Cerebellar cortex (tissue), 1 donor: Measurements from ENCODE around the gene PAFAH1B2.
"Not testable (repeated sequence)": the region's sequence is repeated elsewhere in the genome, so short reads cannot be mapped to it uniquely, and the experiment has no call there.

Experiments
- DNase-seq: peaks from one replicate; pipeline ENCODE4 v3.0.0-alpha.2; 2015; ENCODE audit warnings: low spot score

PAFAH1B2 gene

DNA sequence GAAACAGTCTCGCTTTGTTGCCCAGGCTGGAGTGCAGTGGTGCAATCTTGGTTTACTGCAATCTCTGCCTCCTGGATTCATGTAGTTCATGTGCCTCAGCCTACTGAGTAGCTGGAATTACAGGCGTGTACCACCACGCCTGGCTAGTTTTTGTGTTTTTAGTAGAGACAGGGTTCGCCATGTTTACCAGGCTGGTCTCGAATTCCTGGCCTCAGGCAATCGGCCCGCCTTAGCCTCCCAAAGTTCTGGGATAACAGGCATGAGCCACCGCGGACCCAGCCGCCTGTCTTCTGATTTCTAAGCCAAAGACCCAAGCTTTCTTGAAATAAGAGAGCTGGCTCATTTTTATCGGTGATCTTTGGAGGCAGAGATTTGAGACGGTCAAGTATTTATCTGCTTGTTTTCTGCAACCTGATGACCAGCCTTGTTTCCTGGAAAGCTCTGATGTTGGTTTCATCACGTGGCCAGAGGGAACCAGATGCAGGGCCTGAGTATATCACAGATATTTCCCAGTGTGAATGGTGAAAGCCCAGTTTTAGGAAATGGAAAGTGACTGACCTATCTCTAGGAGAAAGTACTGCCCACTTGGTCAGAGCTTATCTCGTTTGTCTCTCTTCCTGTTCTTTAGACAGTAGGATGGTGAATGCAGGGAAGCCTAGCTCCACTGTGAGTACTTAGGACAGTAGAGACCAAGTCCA lies 28.8 kb downstream of the PAFAH1B2 start:
- no peak for DNase-seq

- no peak for DNase-seq
These were observed 31.0 kb downstream of the PAFAH1B2 start for GRCh38 chr11:117175104-117175503.

DNA sequence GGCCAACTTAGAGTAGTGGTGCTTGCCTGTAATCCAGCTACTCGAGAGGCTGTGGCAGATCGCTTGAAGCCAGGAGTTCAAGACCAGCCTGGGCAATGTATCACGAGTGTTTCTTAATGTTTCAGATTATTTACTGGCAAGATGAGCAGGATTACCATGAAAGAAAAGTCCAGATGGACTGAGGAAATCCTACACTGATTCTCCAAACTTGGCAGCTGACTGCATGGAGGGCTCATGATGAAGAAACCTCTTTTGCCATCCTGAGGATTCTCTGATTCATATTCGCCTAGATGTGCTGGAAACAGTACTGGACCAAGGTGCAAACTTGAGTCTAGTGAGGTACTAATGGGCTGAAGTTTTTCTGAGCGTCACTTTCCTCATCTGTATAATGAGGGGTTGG lies 31.7 kb downstream of the PAFAH1B2 start:
- DNase-seq: no peak

DNA sequence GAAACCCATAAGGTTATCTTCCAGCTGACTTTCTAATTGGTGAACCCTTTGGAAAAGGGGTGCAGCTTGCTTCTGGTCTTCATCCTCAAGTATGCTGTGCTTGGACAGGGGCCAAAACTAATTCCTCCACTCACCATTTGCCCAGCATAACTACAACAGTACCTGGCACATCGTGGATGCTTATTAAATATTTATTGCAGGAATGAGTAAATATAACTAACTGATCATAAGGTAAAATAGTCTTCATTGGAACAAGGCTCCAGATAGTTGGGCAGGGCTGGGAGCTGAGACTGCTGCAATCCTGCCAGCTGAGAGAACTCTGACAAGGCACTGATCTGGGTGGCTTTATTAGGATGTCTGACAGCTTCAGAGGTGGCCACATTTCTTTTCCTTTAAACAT lies 32.1 kb downstream of the PAFAH1B2 start:
- no peak for DNase-seq

DNA sequence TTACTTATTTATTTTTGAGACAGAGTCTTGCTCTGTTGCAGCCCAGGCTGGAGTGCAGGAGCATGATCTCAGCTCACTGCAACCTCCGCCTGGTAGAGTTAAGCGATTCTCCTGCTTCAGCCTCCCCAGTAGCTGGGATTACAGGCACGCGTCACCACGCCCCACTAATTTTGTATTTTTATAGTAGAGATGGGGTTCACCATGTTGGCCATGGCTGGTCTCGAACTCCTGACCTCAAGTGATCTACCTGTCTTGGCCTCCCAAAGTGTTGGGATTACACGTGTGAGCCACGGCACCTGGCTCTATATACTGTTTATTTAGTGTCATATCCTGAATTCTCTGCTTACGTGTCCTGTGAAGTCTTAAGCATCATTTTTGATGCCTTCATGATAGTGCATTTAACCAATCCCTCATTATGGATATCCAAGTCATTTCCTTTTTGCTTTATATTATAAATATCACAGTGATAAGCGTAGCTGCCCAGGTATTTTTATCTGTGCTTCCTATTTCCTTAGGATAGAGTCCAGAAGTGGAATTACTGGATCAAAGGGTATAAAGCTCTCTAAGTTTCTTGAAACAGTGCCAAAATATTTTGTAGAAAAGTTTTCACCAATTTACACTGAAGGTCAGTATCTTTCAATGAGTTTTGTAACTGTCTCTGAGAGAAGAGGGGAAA lies 33.6 kb downstream of the PAFAH1B2 start:
- no peak for DNase-seq

- peak; percentile 97 for DNase-seq
These were observed 34.3 kb downstream of the PAFAH1B2 start, which contains the start of gene SIDT2 for GRCh38 chr11:117178210-117179034. Gene SIDT2 (plus strand): TSS chr11:117178743. CDS start chr11:117179264, 521 bp downstream.

- peak; percentile 42 for DNase-seq
These were observed 35.2 kb downstream of the PAFAH1B2 start for GRCh38 chr11:117179048-117179999.

GRCh38 chr11:117180020-117180419 lies 35.9 kb downstream of the PAFAH1B2 start:
- no peak for DNase-seq

- DNase-seq: peak; percentile 75
These were observed 36.8 kb downstream of the PAFAH1B2 start for GRCh38 chr11:117180661-117181585.

- DNase-seq: no peak
These were observed 37.8 kb downstream of the PAFAH1B2 start for GRCh38 chr11:117181586-117182550.

GRCh38 chr11:117182551-117182935 lies 38.5 kb downstream of the PAFAH1B2 start:
- DNase-seq: no peak

DNA sequence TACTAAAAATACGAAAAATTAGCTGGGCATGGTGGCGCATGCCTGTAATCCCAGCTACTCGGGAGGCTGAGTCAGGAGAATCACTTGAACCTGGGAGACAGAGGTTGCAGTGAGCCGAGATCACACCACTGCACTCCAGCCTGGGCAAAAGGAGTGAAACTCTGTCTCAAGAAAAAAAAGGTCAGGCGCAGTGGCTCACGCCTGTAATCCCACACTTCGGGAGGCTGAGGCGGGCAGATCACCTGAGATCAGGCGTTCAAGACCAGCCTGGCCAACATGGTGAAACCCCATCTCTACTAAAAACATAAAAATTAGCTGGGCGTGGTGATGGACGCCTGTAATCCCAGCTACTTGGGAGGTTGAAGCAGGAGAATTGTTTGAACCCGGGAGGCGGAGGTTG lies 39.1 kb downstream of the PAFAH1B2 start:
- not testable (repeated sequence) for DNase-seq

GRCh38 chr11:117183724-117184349 lies 39.8 kb downstream of the PAFAH1B2 start:
- no peak for DNase-seq

DNA sequence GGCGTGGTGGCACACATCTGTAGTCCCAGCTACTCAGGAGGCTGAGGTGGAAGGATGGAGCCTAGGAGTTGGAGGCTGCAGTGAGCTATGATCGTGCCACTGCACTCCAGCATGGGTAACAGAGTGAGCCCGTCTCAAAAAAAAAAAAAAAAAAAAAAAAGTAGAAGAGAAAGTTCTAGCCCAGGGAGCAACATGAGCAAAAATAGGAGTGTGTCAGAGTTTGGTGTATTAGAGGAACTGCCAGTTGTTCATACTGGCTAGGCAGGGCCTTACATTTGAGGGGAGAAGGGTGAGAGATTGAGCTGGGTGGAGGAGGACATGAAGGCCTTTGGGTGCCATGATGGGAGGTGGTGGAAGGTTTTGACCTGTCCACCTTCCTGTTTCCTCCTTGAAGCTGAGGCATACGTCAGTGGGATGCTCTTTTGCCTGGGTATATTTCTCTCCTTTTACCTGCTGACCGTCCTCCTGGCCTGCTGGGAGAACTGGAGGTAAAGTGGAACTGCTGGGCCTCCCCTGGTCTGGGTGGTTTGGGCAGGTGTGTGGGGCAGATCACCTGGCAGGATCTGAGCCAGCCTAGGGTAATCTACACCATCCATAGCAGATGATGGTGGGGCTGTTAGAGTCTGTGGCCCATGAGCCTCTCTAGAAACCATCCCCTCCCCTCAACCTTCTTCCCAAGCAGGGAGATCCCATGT lies 41.8 kb downstream of the PAFAH1B2 start:
- no peak for DNase-seq

DNA sequence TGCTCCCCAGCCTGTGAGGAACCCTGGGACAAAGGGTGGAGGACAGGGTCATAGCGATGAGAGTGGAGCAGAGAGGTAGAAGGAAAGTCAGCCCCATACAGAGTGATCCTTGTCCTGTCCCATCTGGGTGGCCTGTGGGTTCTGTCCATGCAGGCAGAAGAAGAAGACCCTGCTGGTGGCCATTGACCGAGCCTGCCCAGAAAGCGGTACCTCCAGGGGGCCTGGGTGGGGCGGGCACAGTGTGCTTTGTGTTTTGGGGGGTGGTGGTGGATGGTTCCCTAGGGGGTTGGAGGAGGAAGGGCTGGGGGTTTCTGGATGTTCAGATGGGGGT lies 42.3 kb downstream of the PAFAH1B2 start:
- DNase-seq: no peak

DNA sequence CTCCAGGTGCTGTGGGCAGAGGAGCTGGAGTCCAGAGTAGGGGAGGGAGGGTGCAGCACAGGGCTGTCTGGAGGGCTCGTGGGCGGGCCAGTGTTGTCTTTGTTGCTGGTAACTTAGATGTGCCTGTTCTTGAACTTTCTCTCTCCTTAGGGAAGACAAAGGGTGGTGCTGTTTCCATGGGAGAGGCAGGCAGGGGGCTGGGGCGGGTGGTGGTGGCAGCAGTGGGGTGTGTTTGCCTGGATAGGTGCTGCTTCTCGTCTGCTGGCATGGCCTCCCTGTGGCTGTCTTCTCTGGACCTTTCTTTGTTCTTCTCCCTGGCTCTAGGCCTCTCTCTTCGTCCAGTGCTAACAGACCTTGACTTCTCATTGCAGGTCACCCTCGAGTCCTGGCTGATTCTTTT lies 42.9 kb downstream of the PAFAH1B2 start:
- no peak for DNase-seq

DNA sequence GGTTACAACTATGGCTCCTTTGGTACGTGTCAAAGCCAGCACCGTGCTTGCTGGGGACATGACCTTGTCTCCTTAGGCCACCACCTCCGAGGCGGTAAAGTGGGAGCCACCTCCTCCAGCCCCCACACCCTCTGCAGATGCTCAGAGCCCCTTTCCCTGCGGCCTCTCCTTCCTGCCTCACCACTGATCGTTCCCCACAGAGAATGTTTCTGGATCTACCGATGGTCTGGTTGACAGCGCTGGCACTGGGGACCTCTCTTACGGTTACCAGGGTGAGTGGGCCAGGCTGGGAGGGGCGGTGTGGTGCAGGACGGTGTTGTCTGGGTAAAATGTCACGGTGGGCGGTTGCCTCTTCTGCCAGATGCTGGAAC lies 43.3 kb downstream of the PAFAH1B2 start:
- DNase-seq: no peak

- DNase-seq: no peak
These were observed 43.9 kb downstream of the PAFAH1B2 start for GRCh38 chr11:117187799-117188481.
